Activated naive CD8-positive, alpha-beta T cell (primary cell): ENCODE measurements around the gene PTPN4.
"Not testable (repeated sequence)": the region's sequence is repeated elsewhere in the genome, so short reads cannot be mapped to it uniquely, and the experiment has no call there.

Source experiments
- H3K27ac Mint-ChIP-seq: one replicate; pipeline ENCODE4 v1.8.0; 2021; ENCODE audit warnings: mixed read lengths
- H3K27me3 Mint-ChIP-seq: one replicate; pipeline ENCODE4 v1.8.0; 2021; ENCODE audit warnings: mixed read lengths
- H3K36me3 Mint-ChIP-seq: one replicate; pipeline ENCODE4 v1.8.0; 2021; ENCODE audit warnings: mixed read lengths
- H3K4me1 Mint-ChIP-seq: one replicate; pipeline ENCODE4 v1.8.0; 2021; ENCODE audit warnings: low read depth, mixed read lengths
- H3K4me3 Mint-ChIP-seq: one replicate; pipeline ENCODE4 v1.8.0; 2021; ENCODE audit warnings: mild to moderate bottlenecking, mixed read lengths
- H3K9me3 Mint-ChIP-seq: one replicate; pipeline ENCODE4 v1.8.0; 2021; ENCODE audit warnings: low read depth, mixed read lengths

The PTPN4 gene

DNA sequence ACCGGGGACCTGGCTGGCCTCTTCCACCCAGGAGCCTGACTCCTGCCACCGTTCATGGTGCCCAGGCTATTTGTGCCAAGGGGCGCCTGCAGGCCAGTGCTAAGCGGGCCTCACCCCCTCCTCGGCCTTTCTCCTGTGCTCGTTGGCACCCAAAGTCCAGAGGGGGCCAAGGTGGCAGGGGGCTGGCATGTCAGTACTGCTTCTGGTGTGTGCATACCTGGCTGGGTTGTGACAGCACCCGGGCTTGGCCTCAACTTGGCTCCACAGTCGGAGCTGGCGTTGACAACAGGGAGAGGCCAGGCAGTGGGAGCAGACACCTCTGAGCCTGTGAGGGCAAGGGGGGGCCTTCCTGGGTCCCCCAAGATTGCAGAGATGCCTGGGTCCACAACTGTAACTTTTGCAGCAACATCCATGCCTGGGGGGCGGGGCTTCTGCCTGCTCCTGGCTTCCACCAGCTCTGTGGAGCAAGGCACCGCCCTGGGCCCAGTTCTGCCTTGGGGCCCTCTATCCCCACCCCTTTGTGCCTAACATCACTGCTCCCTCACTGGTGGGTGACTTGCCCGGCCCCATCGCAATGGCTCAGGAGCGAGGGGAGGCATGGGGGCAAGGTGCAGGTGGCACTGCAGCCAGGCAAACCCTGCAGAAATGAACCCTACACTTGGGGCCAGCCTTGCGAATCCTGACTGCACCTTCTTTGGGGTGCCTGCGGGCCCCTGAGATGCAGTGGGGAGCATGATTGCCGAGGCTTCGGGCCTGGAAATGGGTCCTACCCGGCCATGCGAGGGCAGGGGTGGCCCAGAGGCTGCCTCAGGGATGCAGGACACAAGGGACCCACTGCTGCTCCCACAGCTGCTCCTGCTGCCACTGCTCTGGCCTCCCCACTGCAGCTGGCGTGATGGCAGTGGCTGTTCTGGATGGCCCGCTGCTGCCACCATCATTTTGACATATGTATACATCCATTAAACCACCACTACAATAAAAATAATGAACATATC is 35.9 kb downstream of the PTPN4 start:
- no peaks in the 10 kb centered on the region for H3K27me3 Mint-ChIP-seq
- peaks cover 30% of the 10 kb centered on the region for H3K36me3 Mint-ChIP-seq
- H3K4me1 Mint-ChIP-seq = peaks cover 45% of the 10 kb centered on the region
- H3K27ac Mint-ChIP-seq = no peak overlapping the region
- H3K9me3 Mint-ChIP-seq = peaks cover 13% of the 10 kb centered on the region
- H3K4me3 Mint-ChIP-seq = no peak overlapping the region

DNA sequence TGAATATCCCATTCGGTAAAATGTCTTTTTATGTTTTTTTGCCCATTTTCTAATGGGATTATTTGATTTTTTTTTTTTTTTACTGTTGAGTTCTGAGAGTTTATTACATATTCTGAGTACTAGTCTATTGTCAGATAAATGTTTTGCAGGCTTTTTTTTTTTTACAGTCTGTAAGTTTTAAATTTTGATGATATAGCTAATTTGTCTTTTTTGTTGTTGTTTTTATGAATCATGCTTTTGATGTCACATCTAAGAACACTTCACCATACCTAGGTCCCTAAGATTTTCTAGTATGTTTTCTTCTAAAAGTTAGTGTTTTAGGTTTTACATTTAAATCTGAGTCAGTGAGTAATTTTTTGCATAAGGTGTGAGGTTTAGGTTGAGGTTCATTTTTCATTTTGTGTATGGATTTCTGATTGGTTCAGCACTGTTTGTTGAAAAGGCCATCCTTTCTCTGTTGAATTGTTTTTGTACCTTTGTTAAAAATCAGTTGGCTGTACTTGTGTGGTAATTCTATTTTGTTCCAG is 40.7 kb downstream of the PTPN4 start:
- H3K27me3 Mint-ChIP-seq = no peaks in the 10 kb centered on the region
- H3K36me3 Mint-ChIP-seq = peaks cover 7% of the 10 kb centered on the region
- no peak overlapping the region for H3K4me3 Mint-ChIP-seq
- peaks cover 70% of the 10 kb centered on the region for H3K4me1 Mint-ChIP-seq
- H3K27ac Mint-ChIP-seq = peak overlapping the region; percentile 46
- H3K9me3 Mint-ChIP-seq = no peaks in the 10 kb centered on the region

DNA sequence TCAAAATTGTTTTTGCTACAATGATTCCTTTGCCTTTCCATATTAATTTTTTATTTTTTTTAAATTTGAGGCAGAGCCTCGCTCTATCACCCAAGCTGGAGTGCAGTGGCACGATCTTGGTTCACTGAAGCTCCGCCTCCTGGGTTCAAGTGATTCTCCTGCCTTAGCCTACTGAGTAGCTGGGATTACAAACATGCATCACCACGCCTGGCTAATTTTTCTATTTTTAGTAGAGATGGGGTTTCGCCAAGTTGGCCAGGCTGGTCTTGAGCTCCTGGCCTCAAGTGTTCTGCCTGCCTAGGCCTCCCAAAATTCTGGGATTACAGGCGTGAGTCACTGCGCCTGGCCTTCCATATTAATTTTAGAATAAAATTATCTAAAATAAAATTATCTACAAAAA is 41.3 kb downstream of the PTPN4 start:
- Mint-ChIP-seq H3K4me3 (no peak overlapping the region), H3K36me3 (peaks cover 13% of the 10 kb centered on the region), H3K9me3 (no peaks in the 10 kb centered on the region), H3K27me3 (no peaks in the 10 kb centered on the region), H3K4me1 (peaks cover 74% of the 10 kb centered on the region), H3K27ac (no peak overlapping the region)

DNA sequence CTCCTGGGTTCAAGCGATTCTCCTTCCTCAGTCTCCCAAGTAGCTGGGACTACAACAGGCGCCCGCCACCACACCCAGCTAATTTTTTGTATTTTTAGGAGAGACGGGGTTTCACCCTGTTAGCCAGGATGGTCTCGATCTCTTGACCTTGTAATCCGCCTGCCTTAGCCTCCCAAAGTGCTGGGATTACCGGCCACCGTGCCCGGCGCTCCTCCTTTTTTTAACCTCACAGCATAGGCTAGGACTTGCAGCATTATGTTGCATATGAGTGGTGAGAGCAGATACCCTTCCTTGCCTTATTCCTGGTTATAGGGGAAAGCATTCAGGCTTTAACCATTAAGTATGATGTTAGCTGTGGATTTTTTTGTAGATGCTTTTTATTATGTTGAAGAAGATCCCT is 42.3 kb downstream of the PTPN4 start:
- H3K4me3 Mint-ChIP-seq, H3K9me3 Mint-ChIP-seq, H3K27me3 Mint-ChIP-seq, H3K27ac Mint-ChIP-seq: not testable (repeated sequence)
- H3K4me1 Mint-ChIP-seq = peaks cover 73% of the 10 kb centered on the region
- peaks cover 20% of the 10 kb centered on the region for H3K36me3 Mint-ChIP-seq

DNA sequence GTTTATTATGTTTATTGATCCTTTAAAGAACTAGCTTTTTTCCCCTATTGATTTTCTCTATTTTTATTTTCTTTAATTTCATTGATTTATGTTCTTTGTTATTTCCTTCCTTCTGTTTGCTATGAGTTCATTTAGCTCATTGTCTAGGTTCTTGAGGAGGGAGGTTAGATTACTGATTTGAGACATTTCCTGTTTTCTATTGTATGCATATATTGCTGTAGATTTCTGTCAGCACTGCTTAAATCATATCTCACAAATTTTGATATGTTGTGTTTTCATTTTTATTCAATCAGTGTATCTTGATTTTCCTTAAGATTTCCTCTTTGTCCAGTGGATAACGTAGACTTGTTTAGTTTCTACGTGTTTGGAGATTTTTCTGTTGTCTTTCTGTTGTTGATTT is 43.4 kb downstream of the PTPN4 start:
- no peak overlapping the region for H3K27ac Mint-ChIP-seq
- H3K4me3 Mint-ChIP-seq = no peak overlapping the region
- peaks cover 18% of the 10 kb centered on the region for H3K36me3 Mint-ChIP-seq
- no peaks in the 10 kb centered on the region for H3K27me3 Mint-ChIP-seq
- no peaks in the 10 kb centered on the region for H3K9me3 Mint-ChIP-seq
- peaks cover 79% of the 10 kb centered on the region for H3K4me1 Mint-ChIP-seq

DNA sequence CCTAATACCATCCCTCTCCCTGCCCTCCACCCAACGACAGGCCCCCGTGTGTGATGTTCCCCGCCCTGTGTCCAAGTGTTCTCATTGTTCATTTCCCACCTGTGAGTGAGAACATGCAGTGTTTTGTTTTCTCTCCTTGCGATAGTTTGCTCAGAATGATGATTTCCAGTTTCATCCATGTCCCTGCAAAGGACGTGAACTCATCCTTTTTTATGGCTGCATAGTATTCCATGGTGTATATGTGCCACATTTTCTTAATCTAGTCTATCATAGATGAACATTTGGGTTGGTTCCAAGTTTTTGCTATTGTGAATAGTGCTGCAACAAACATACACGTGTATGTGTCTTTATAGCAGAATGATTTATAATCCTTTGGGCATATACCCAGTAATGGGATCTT is 44.7 kb downstream of the PTPN4 start:
- Mint-ChIP-seq H3K4me3 (peak overlapping the region; percentile 12), H3K36me3 (peaks cover 16% of the 10 kb centered on the region), H3K4me1 (peaks cover 79% of the 10 kb centered on the region)
- H3K27ac Mint-ChIP-seq, H3K9me3 Mint-ChIP-seq, H3K27me3 Mint-ChIP-seq: not testable (repeated sequence)

DNA sequence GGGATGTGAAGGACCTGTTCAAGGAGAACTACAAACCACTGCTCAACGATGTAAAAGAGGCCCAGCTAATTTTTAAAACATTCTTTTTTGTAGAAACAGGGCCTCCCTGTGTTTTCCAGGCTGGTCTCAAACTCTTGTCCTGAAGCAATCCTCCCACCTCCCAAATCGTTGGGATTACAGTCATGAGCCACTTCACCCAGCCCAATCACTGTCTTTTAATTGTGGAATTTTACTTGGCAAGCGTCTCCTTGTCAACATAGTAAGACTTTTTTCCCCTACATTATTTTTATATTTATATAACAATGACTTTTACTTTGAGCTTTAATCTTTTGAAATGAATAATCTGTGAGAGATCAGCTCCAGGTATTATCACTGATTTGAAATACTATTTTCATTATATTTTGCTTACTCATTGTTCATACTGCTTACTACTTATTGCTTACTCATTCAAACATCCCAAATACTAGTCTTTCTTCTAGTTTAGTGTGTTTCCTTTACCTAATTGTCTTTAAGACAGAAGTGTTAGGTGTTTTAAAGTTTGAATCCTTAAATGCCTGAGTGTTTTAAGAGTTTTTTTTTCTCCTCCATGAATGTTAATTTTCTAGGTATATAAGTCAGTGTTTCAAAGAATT is 48.9 kb downstream of the PTPN4 start:
- H3K9me3 Mint-ChIP-seq = no peaks in the 10 kb centered on the region
- H3K4me3 Mint-ChIP-seq = no peak overlapping the region
- H3K36me3 Mint-ChIP-seq = peaks cover 19% of the 10 kb centered on the region
- peak overlapping the region; percentile 50 for H3K27ac Mint-ChIP-seq
- H3K27me3 Mint-ChIP-seq = no peaks in the 10 kb centered on the region
- H3K4me1 Mint-ChIP-seq = peaks cover 57% of the 10 kb centered on the region

DNA sequence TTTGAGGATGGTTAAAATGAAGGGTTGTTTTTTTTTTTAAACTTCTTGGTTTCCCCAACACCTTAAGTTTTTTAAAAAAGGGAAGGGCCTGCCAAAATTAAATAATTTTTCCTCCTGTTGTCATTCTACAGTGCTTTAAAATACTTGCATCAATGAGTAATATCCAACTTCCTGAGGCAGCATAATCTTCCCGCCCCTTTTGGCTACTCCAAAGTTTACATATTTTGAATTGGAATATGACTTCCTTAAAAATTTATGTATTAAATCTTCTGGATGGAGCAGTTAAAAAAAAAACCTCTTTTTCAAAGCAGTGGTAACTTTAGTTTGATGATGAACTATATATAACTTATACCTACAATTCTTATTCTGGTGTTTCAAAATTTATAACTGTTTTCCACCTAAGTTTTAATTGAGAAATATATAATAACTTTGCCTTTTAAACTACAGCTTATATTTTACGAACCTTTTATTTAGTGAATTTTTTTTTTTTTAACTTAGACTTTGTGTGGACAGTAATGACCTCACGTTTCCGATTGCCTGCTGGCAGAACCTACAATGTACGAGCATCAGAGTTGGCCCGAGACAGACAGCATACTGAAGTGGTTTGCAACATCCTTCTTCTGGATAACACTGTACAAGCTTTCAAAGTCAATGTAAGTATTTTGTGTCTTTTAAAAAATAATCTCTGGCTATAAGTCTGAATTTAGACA is 49.8 kb downstream of the PTPN4 start:
- Mint-ChIP-seq H3K27me3 (no peaks in the 10 kb centered on the region), H3K4me3 (no peak overlapping the region), H3K9me3 (no peaks in the 10 kb centered on the region), H3K36me3 (peaks cover 21% of the 10 kb centered on the region), H3K27ac (no peak overlapping the region), H3K4me1 (peaks cover 56% of the 10 kb centered on the region)

DNA sequence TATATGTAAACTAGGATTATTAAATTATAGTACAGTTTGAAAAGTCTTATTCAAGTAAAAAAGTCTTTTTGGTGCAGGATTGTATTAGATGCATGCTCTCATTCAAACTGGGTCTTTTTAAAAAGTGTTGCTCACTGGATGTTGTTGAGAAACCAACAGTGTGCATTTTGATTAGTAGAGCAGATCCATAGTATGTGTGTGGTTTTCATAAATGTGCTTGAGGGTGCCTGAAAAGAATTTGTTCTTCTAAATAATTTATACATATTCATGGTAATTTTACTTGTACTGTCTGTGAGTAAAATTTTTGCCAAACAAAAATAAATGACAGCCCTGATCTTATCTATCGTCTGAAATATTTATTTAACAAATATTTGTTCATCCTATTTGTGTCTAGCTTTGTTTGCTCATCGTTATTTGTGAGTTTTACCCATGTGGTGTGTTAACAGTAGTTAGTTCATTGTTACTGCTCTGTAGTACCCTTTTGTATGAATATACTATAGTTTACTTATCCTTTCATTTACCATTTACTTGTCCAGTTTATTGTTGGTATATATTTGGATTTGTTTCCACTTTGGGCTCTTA is 50.4 kb downstream of the PTPN4 start:
- Mint-ChIP-seq H3K36me3 (peaks cover 21% of the 10 kb centered on the region), H3K9me3 (no peaks in the 10 kb centered on the region), H3K4me3 (no peak overlapping the region), H3K4me1 (peaks cover 53% of the 10 kb centered on the region), H3K27ac (no peak overlapping the region), H3K27me3 (no peaks in the 10 kb centered on the region)

DNA sequence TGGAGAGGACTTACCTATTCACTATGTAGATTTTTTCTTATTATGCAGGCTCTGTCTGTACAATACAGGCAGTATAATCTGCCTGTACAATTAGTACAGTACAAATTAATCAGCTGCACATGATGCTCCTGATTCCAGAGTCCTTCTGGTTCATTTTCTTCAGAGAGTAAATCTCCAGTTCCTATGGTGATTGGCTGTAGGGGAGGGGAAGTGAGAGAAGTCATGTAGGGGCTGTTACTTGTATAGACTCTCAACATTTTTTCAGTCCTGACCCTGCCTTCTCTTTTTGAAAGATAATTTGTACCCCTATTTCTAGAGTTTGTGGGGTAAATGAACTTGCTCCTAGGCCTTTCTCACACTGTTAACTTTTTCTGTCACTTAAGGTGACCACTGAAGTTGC is 54.5 kb downstream of the PTPN4 start:
- no peak overlapping the region for H3K27ac Mint-ChIP-seq
- H3K9me3 Mint-ChIP-seq = peaks cover 9% of the 10 kb centered on the region
- peaks cover 28% of the 10 kb centered on the region for H3K36me3 Mint-ChIP-seq
- no peak overlapping the region for H3K4me3 Mint-ChIP-seq
- H3K27me3 Mint-ChIP-seq = no peaks in the 10 kb centered on the region
- H3K4me1 Mint-ChIP-seq = peaks cover 35% of the 10 kb centered on the region

DNA sequence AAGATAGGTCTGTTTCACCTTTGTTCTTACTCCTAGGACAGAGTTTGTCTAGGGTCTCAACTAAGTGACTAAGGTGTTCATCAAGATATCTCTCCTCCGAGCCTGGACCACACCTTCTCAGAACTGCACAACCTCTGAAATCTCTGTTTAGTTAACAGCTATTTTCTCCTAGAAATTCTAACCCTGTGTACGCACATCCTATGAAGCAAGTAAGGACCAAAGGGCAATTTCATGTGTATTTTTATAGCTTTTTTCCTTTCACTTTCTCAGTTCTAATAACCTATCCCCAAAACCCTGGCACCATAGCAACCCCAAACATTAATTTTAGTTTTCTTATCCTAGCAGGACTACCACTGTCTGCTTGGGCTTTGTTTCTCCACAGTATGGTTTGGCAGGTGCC is 59.1 kb downstream of the PTPN4 start:
- peaks cover 56% of the 10 kb centered on the region for H3K4me1 Mint-ChIP-seq
- no peaks in the 10 kb centered on the region for H3K27me3 Mint-ChIP-seq
- peaks cover 9% of the 10 kb centered on the region for H3K9me3 Mint-ChIP-seq
- no peak overlapping the region for H3K4me3 Mint-ChIP-seq
- peak overlapping the region; percentile 6 for H3K27ac Mint-ChIP-seq
- peaks cover 22% of the 10 kb centered on the region for H3K36me3 Mint-ChIP-seq

DNA sequence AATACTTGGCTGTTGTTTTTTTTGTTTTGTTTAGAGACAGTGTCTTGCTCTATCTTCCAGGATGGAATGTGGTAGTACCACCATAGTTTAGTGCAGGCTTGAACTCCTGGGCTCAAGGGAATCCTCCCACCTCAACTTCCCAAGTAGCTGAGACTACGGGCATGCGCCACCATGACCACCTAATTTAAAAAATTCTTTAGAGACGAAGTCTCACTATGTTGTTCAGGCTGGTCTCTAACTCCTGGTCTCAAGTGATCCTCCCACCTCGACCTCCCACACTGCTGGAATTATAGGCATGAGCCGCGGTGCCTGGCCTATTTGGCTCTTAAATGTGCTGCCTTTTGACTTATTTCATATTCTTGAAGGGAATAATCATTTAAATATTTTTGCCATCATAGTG is 60.1 kb downstream of the PTPN4 start:
- no peak overlapping the region for H3K27ac Mint-ChIP-seq

DNA sequence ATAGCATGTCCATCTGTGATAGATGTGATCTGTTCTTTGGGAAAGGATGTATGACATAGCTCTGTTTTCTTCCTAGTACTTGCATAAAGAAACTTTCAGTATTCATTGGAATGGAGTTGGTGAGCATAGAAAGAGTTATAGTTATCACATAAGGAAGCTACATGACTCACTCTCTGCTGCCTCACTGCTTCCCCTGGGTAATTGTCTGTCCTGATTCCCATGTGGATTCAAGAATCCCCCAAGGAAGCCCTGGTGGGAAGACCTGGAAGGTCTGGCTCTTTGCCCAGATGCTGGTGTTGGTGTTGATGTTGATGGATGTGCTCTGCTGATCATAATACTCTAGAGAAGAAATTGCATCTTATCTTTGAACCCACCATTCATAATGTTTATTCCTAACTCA is 60.6 kb downstream of the PTPN4 start:
- H3K9me3 Mint-ChIP-seq = peaks cover 9% of the 10 kb centered on the region
- peaks cover 22% of the 10 kb centered on the region for H3K36me3 Mint-ChIP-seq
- peaks cover 55% of the 10 kb centered on the region for H3K4me1 Mint-ChIP-seq
- H3K4me3 Mint-ChIP-seq = no peak overlapping the region
- H3K27me3 Mint-ChIP-seq = no peaks in the 10 kb centered on the region
- no peak overlapping the region for H3K27ac Mint-ChIP-seq

More for the DNA sequence above, 60.1 kb downstream of the PTPN4 start:
- Mint-ChIP-seq H3K36me3 (peaks cover 22% of the 10 kb centered on the region), H3K9me3 (peaks cover 9% of the 10 kb centered on the region), H3K4me1 (peaks cover 55% of the 10 kb centered on the region), H3K27me3 (no peaks in the 10 kb centered on the region), H3K4me3 (no peak overlapping the region)

DNA sequence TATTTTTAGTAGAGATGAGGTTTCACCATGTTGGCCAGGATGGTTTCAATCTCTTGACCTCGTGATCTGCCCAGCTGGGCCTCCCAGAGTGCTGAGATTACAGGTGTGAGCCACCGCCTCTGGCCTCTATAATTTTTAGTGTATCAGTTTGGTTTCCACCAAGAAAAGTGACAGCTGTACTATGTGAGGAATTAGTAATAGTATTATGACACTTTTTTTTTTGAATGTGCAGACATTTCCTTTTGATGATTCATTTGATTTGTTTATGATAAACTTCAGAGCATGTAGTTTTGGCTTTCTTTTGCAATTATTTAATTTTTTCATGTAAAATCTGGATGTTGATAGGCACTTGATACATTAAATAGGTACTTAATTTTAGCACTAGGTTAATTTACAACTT is 61.5 kb downstream of the PTPN4 start:
- Mint-ChIP-seq H3K27ac (peak overlapping the region; percentile 88), H3K9me3 (peaks cover 9% of the 10 kb centered on the region), H3K4me3 (peak overlapping the region; percentile 15), H3K4me1 (peaks cover 62% of the 10 kb centered on the region), H3K36me3 (peaks cover 15% of the 10 kb centered on the region), H3K27me3 (no peaks in the 10 kb centered on the region)
